HepG2 (cell line): ENCODE data around the gene HDLBP. TPM values are rescaled to one million over a fixed set of nuclear protein-coding genes. Genes with fewer than 3 reads are reported as not detected.

Experiments used
- ATAC-seq: fragments of 200-7000 bp; cut with Tn5 transposase; 3 replicates; pipeline ENCODE4 v1.9.1; 2020; ENCODE audit warnings: mild to moderate bottlenecking, moderate library complexity
- BruUV-seq: library from RNA; stranded (reverse); fragments of 400-500 nt; replicated peaks from 2 replicates; lab custom pipeline; 2021; lab: Mats Ljungman, UMichigan
- CTCF ChIA-PET: fragments of 300-600 bp; formaldehyde crosslinking; extraction: SDS; loops from one replicate; lab custom pipeline; 2021; ENCODE audit warnings: low total read pairs, inconsistent platforms, low intra/inter-chr PET ratio; lab: Yijun Ruan, JAX
- POLR2A ChIA-PET: fragments of 350-600 bp; sonication (Branson Sonifier 250); formaldehyde crosslinking; loops from one replicate; lab custom pipeline; 2020; ENCODE audit warnings: antibody characterized with exemption, inconsistent platforms; lab: Yijun Ruan, JAX
- DNase-seq: peaks from one replicate; pipeline ENCODE4 v3.0.0-alpha.2; 2015; ENCODE audit warnings: low spot score
- FAIRE-seq: peaks from 3 replicates; lab custom pipeline; 2011; peaks lifted over from hg19 to GRCh38; lab: Jason Lieb, UNC
- H2AFZ ChIP-seq: one replicate; pipeline ENCODE4 v1.6.1; 2011; ENCODE audit warnings: low read length, inconsistent platforms
- H3K27ac ChIP-seq: fragments of 300-600 bp; 3 replicates; pipeline ENCODE4 v1.8.0; 2011; ENCODE audit warnings: mixed run types, mild to moderate bottlenecking, mixed read lengths, low read length, inconsistent platforms; ENCODE audit not compliant: insufficient read depth; ENCODE audit errors: extremely low read length
- H3K27me3 ChIP-seq, 2 experiments: fragments of 200-600 bp in 1 of 2; 2 replicates in 1 of 2; 3 replicates in 1 of 2; pipeline versions ENCODE4 v1.6.0 to v1.8.0; 2011; ENCODE audit warnings: low read length in 2 of 2, mild to moderate bottlenecking in 2 of 2, moderate library complexity in 2 of 2, inconsistent platforms in 1 of 2; ENCODE audit not compliant: insufficient read depth in 2 of 2, control insufficient read depth in 1 of 2
- H3K36me3 ChIP-seq, 2 experiments: fragments of 200-600 bp in 1 of 2; replicated peaks in 1 of 2; 2 replicates in 1 of 2; 3 replicates in 1 of 2; pipeline versions ENCODE4 v1.5.1 to v1.8.0; 2011; ENCODE audit warnings: low read length in 2 of 2, inconsistent platforms in 1 of 2; ENCODE audit not compliant: insufficient read depth in 2 of 2, control insufficient read depth in 1 of 2
- H3K4me1 ChIP-seq: 2 replicates; pipeline ENCODE4 v1.5.1; 2012; ENCODE audit warnings: low read length, inconsistent platforms; ENCODE audit not compliant: insufficient read depth
- H3K4me2 ChIP-seq: 2 replicates; pipeline ENCODE4 v1.6.0; 2011; ENCODE audit warnings: low read depth, low read length, inconsistent platforms
- H3K4me3 ChIP-seq, 3 experiments: fragments of 200-600 bp in 1 of 3; sonication (generic), shearing (Covaris generic) in 1 of 3; replicated peaks in 1 of 3; 2 replicates each; pipeline ENCODE4 v1.5.1; 2011 to 2016; ENCODE audit warnings: low read length in 3 of 3, inconsistent platforms in 2 of 3, low read depth in 2 of 3, mild to moderate bottlenecking in 2 of 3, control low read depth in 1 of 3, mixed read lengths in 1 of 3; ENCODE audit not compliant: insufficient read depth in 1 of 3
- H3K79me2 ChIP-seq: one replicate; pipeline ENCODE4 v1.6.1; 2011; ENCODE audit warnings: low read length, inconsistent platforms; ENCODE audit not compliant: insufficient read depth
- H3K9ac ChIP-seq: 2 replicates; pipeline ENCODE4 v1.6.0; 2011; ENCODE audit warnings: mild to moderate bottlenecking, low read depth, low read length, inconsistent platforms; ENCODE audit not compliant: insufficient read depth
- H3K9me3 ChIP-seq: 2 replicates; pipeline ENCODE4 v1.5.1; 2012; ENCODE audit warnings: mild to moderate bottlenecking, low read length
- H4K20me1 ChIP-seq: 2 replicates; pipeline ENCODE4 v1.6.0; 2011; ENCODE audit warnings: inconsistent platforms, mild to moderate bottlenecking, low read length, moderate library complexity; ENCODE audit not compliant: insufficient read depth
- CHCHD3 ChIP-seq: sonication (generic); formaldehyde crosslinking; IDR thresholded peaks from 2 replicates; pipeline ENCODE4 v1.8.0; 2022; ENCODE audit warnings: mild to moderate bottlenecking, missing genetic modification reagents, moderate library complexity
- GPN1 ChIP-seq: sonication (generic); formaldehyde crosslinking; IDR thresholded peaks from 2 replicates; pipeline ENCODE4 v1.5.1; 2020; ENCODE audit warnings: missing genetic modification reagents, borderline replicate concordance
- HDAC2 ChIP-seq: sonication (generic); formaldehyde crosslinking; IDR thresholded peaks from 2 replicates; pipeline ENCODE4 v1.4.0; 2020; ENCODE audit warnings: missing genetic modification reagents
- KLF13 ChIP-seq: sonication (generic); formaldehyde crosslinking; IDR thresholded peaks from 2 replicates; pipeline ENCODE4 v1.4.0; 2020; ENCODE audit warnings: mild to moderate bottlenecking, missing genetic modification reagents
- PHF21A ChIP-seq: sonication (generic); formaldehyde crosslinking; IDR thresholded peaks from 2 replicates; pipeline ENCODE4 v1.5.0; 2020; ENCODE audit warnings: mild to moderate bottlenecking, missing genetic modification reagents
- POGK ChIP-seq: sonication (generic); formaldehyde crosslinking; conservative IDR thresholded peaks from 2 replicates; pipeline ENCODE4 v1.8.0; 2022; ENCODE audit warnings: mild to moderate bottlenecking, moderate library complexity, missing genetic modification reagents
- RXRA ChIP-seq: sonication (generic); formaldehyde crosslinking; IDR thresholded peaks from 2 replicates; pipeline ENCODE4 v1.5.1; 2020; ENCODE audit warnings: missing genetic modification reagents
- STAG1 ChIP-seq: sonication (generic); formaldehyde crosslinking; IDR thresholded peaks from 2 replicates; pipeline ENCODE4 v1.4.0; 2020; ENCODE audit warnings: missing genetic modification reagents
- TCF7 ChIP-seq: sonication (generic); IDR thresholded peaks from 2 replicates; pipeline ENCODE4 v1.6.1; 2016; ENCODE audit warnings: antibody characterized with exemption, low read depth
- ZBTB38 ChIP-seq: sonication (generic); formaldehyde crosslinking; IDR thresholded peaks from 2 replicates; pipeline ENCODE4 v1.5.1; 2020; ENCODE audit warnings: mild to moderate bottlenecking, missing genetic modification reagents
- ZBTB39 ChIP-seq: sonication (generic); formaldehyde crosslinking; IDR thresholded peaks from 2 replicates; pipeline ENCODE4 v1.5.0; 2020; ENCODE audit warnings: missing genetic modification reagents
- ZBTB43 ChIP-seq: sonication (generic); formaldehyde crosslinking; conservative IDR thresholded peaks from 2 replicates; pipeline ENCODE4 v1.4.0; 2020; ENCODE audit warnings: missing genetic modification reagents
- ZNF776 ChIP-seq: sonication (generic); formaldehyde crosslinking; IDR thresholded peaks from 2 replicates; pipeline ENCODE4 v1.4.0; 2020; ENCODE audit warnings: mild to moderate bottlenecking, missing genetic modification reagents
- WGBS: methylation state at CpG from one replicate; pipeline ENCODE4 v1.1.6; 2017; ENCODE audit warnings: low lambda C conversion rate; 5-methylcytosine and 5-hydroxymethylcytosine counted together
- in situ Hi-C: cut with HindIII; loops from 2 replicates; pipeline ENCODE4 v1.10.0; 2017; ENCODE audit warnings: low pct_unique_long_range_greater_than_20kb; ENCODE audit not compliant: extremely low pct_ligation_motif_present
- intact Hi-C: fragments of 100-400 bp; cut with micrococcal nuclease; formaldehyde crosslinking; loops from one replicate; pipeline ENCODE4 v1.10.0; 2022; ENCODE audit not compliant: unreplicated experiment
- polyA plus RNA-seq, 8 experiments: library from polyadenylated mRNA; depleted of rRNA in 3 of 8; stranded (reverse) in 7 of 8; unstranded in 1 of 8; fragments of >200 nt; fragmentation: Illumina TruSeq in 4 of 8; extraction: Trizol in 4 of 8; gene quantifications; 2 replicates each; pipeline versions ENCODE4 v1.2.1 to v1.2.3, GENCODE V29; 2011 to 2016; ENCODE audit warnings: low read depth in 4 of 8, missing spikeins in 1 of 8, mixed read lengths in 1 of 8; ENCODE audit not compliant: insufficient read depth in 1 of 8
- total RNA-seq, 5 experiments: library from RNA; depleted of rRNA; stranded (reverse); fragments of >200 nt; fragmentation: Illumina TruSeq; extraction: Trizol; gene quantifications; 2 replicates each; pipeline ENCODE4 v1.2.3, GENCODE V29; 2016; ENCODE audit warnings: low read depth in 1 of 5

Gene HDLBP
- total and polyA plus RNA-seq, 2 of the 13 experiments (the other 11 are each of a cell fraction or from before 2014, with no cell fraction given): 464 to 707 TPM

- TF ChIP-seq ZBTB39 (CRISPR knock-in tag): peak; percentile 2; the same call in 1 of the 2 replicates
- no peak for TF ChIP-seq PHF21A (CRISPR knock-in tag)
Measured at GRCh38 chr2:241219030-241219382, 96.5 kb downstream of the HDLBP start (continued).

GRCh38 chr2:241218131-241219029 lies 97.1 kb downstream of the HDLBP start:
- ChIA-PET CTCF (no interaction called here), POLR2A (interaction anchor here (1.1 to 1.2 kb wide), 2 partner anchors 67 to 97 kb away, joined by 3 to 5 read pairs; partner anchors contain the start of gene PPP1R7)
- H3K79me2 ChIP-seq: peaks cover 41% of the 10 kb centered on the region
- intact Hi-C loops: loop anchor here (1.0 kb wide), 1 partner anchor 68 kb away; the partner anchor contains the start of gene PPP1R7
- peak overlapping the region; percentile 88 for H3K4me2 ChIP-seq
- H3K4me1 ChIP-seq: peaks cover 73% of the 10 kb centered on the region
- H3K36me3 ChIP-seq: peaks cover 2 to 7% of the 10 kb centered on the region in 2 experiments; a peak in 2 of 5 replicates
- H4K20me1 ChIP-seq: peaks cover 3% of the 10 kb centered on the region; the same call in 1 of the 2 replicates
- peak overlapping the region; percentile 13 for H2AFZ ChIP-seq
- H3K27me3 ChIP-seq: peaks cover 2 to 13% of the 10 kb centered on the region in 2 experiments; a peak in 3 of 5 replicates
- ATAC-seq (peak; percentile 53), FAIRE-seq (no peak), DNase-seq (peak; percentile 68)
- peak overlapping the region; percentile 61 to 77 (median 70) for H3K4me3 ChIP-seq
- peak overlapping the region; percentile 84 for H3K27ac ChIP-seq
- H3K9me3 ChIP-seq: no peaks in the 10 kb centered on the region
- 2% methylated on average over 61 of the region's 83 CpGs for WGBS
- H3K9ac ChIP-seq: peak overlapping the region; percentile 82
- BruUV-seq: TSS peak; percentile 62
- in situ Hi-C loops: loop anchor here (5.0 to 25.0 kb wide), 2 partner anchors 126 to 656 kb away; partner anchors contain the start of genes ANKMY1, DUSP28 and RNPEPL1
- TF ChIP-seq STAG1 (CRISPR knock-in tag) (peak; percentile 48), KLF13 (0 out of 2 replicates have a peak, but pooled peaks have one; percentile 54), HDAC2 (peak; percentile 37; the same call in 1 of the 2 replicates), ZNF776 (CRISPR knock-in tag) (peak; percentile 79), GPN1 (0 out of 2 replicates have a peak, but pooled peaks have one; percentile 74), TCF7 (no peak), RXRA (CRISPR knock-in tag) (0 out of 2 replicates have a peak, but pooled peaks have one; percentile 22), POGK (CRISPR knock-in tag) (peak; percentile 21; the same call in 1 of the 2 replicates), CHCHD3 (peak; percentile 92; the same call in 1 of the 2 replicates), ZBTB43 (CRISPR knock-in tag) (0 out of 2 replicates have a peak, but pooled peaks have one; percentile 37), ZBTB38 (peak; percentile 41; the same call in 1 of the 2 replicates)
